NCI-H2196 (cell line): Measurements from ENCODE around the gene FFAR1.

Experiments used
- DNase-seq: peaks from one replicate; lab custom pipeline; 2025; ENCODE audit not compliant: unreplicated experiment; lab: John Stamatoyannopoulos, UW

The FFAR1 gene, protein sequence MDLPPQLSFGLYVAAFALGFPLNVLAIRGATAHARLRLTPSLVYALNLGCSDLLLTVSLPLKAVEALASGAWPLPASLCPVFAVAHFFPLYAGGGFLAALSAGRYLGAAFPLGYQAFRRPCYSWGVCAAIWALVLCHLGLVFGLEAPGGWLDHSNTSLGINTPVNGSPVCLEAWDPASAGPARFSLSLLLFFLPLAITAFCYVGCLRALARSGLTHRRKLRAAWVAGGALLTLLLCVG (N-terminal part only)

GRCh38 chr19:35347171-35347929 is at the start of gene FFAR1:
Gene FFAR1 (plus strand): TSS chr19:35347902. CDS start chr19:35351552, 3,650 bp downstream.
- DNase-seq = no peak

DNA sequence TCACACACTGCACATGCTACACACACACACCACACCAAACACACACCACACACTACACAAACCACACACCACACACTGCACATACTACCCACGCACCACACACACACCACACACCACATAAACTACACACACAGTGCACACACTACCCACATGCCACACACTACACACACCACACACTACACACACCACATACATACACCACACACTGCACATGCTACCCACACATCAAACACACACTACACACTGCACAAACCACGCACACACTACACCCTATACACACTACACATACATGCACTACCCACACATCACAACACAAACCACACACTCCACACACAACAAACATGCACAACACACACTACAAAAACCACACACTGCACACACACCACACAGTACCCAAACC is 49.8 kb upstream of the FFAR1 start:
- no peak for DNase-seq

DNA sequence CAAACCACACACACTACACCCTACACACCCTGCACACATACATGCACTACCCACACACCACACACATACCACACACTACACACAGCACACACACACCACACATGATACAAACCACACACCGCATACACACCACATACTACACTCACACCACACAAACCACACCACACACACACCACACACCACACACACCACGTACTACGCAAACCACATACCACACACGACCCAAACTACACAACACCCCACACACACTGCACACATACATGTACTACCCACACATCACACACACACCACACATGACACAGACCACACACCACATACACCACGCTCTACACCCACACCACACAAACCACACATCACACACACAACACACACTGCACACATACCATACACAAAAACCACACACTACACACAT is 49.1 kb upstream of the FFAR1 start:
- no peak for DNase-seq

GRCh38 chr19:35299523-35300338 is 48.0 kb upstream of the FFAR1 start:
- DNase-seq = peak; percentile 59

DNA sequence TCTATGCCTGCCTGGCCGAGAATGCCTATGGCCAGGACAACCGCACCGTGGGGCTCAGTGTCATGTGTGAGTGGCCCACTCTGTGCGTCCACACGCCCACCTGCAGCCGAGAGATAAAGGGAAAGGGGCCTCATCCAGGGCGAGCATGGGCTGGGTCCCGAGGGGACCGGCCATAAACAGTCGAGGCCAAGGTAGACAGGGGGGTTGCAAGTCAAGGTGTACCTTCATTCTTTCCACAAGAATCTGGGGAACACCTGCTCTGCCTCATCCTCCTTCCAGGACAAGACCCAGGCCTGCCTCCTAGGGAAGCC is 47.4 kb upstream of the FFAR1 start:
- DNase-seq = no peak

DNA sequence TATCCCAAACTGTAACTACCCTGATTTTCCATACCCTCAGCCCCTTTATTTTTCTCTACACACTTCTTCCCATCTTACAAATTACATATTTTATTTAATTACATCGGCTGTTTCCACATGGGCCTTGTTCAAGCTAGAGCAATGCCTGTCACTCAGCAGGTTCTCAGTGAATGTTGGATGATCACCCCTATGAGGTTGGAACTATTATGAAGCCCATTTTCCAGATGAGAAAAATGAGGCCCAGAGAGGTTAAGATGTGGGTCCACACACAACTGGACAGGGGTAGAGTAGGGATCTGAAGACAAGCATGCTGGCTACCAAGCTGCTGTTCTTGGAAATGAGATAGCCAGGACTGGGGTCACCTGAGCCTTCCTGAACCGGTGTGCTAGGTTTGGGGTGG is 45.7 kb upstream of the FFAR1 start:
- no peak for DNase-seq

DNA sequence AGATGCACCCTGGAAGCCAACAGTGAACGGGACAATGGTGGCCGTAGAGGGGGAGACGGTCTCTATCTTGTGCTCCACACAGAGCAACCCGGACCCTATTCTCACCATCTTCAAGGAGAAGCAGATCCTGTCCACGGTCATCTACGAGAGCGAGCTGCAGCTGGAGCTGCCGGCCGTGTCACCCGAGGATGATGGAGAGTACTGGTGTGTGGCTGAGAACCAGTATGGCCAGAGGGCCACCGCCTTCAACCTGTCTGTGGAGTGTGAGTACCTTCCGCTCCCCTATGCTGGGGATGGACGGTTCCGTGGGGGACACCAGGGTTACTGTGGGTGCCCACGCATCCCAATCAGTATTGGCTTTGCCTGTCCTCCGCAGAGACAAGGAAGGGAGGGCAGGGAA is 45.3 kb upstream of the FFAR1 start:
- no peak for DNase-seq

DNA sequence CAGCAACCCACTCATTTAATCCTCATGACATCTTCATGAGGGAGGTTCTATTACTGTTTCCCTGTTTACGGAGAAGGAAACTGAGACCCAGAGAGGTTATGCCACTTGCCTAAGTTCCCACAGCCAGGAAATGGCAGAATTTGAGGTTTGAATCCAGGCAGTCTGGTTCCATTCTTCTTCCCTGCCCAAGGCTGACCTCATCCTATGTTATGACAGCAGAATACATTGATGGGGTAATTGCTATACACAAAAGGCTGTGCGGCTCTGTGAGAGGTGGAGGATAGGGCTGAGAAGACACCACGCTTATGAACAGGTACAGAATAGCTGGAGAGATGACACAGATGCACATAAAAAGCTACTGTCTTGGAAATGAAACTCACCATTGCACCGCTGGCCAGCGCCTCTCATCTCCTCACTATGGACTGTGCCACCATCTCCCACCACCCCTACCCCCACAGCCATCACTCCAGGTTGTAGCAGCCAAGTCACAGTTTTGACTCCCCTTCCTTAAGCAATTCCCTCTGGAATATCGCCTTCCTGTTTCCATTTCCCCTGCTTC is 44.3 kb upstream of the FFAR1 start:
- no peak for DNase-seq

- DNase-seq = no peak
Observed at GRCh38 chr19:35304036-35304435, 43.7 kb upstream of the FFAR1 start.

- DNase-seq = no peak
Observed at GRCh38 chr19:35305181-35305580, 42.5 kb upstream of the FFAR1 start.

GRCh38 chr19:35306473-35307246 is 41.0 kb upstream of the FFAR1 start:
- no peak for DNase-seq

DNA sequence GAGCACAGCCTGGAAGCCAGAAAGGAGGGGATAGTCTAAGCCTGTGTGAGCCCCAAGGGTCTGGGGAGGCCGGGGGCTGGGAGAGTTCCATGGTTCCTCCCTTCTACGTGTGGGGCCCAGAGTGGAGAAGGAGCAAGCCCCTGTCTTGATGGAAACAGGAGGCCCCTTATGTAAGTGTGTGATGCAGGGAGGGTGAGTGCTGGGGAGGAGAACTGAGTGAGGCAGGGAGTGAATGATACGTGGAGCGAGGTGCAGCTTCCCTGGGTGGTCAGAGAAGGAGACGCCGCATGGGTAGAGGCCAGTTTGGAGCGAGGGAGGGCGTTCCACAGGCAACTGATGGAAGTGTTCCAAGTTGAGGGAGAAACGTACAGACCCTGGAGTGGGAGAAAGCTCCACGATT is 39.8 kb upstream of the FFAR1 start:
- no peak for DNase-seq

GRCh38 chr19:35308910-35309309 is 38.8 kb upstream of the FFAR1 start:
- no peak for DNase-seq

DNA sequence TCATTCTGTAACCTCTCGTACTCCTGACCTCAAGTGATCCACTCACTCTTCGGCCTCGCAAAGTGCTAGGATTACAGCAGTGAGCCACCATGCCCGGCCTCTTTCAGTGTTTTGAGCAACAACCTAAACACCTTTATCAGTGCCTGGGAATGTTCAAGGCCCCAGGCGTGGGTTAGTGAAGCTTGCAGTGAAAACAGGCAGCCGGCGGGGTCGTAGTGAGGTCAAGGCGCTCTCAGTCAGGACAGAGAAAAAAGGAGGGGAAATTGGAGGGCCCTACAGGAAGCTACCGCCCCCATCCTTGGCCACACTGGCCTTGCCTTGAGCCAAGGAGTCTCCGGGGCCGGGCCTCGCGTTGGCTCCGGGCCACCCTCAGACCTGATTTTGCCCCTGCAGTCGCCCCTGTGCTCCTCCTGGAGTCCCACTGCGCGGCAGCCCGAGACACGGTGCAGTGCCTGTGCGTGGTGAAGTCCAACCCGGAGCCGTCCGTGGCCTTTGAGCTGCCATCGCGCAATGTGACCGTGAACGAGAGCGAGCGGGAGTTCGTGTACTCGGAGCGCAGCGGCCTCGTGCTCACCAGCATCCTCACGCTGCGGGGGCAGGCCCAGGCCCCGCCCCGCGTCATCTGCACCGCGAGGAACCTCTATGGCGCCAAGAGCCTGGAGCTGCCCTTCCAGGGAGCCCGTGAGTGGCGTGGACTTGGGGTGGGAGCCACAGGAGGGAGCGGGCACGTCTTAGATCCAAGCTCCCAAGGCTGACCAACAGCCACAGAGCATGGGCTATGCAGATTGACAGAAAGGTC is 38.0 kb upstream of the FFAR1 start:
- DNase-seq = no peak

- DNase-seq = no peak
Observed at GRCh38 chr19:35310331-35310730, 37.4 kb upstream of the FFAR1 start.

- no peak for DNase-seq
Observed at GRCh38 chr19:35310811-35311465, 36.8 kb upstream of the FFAR1 start.

DNA sequence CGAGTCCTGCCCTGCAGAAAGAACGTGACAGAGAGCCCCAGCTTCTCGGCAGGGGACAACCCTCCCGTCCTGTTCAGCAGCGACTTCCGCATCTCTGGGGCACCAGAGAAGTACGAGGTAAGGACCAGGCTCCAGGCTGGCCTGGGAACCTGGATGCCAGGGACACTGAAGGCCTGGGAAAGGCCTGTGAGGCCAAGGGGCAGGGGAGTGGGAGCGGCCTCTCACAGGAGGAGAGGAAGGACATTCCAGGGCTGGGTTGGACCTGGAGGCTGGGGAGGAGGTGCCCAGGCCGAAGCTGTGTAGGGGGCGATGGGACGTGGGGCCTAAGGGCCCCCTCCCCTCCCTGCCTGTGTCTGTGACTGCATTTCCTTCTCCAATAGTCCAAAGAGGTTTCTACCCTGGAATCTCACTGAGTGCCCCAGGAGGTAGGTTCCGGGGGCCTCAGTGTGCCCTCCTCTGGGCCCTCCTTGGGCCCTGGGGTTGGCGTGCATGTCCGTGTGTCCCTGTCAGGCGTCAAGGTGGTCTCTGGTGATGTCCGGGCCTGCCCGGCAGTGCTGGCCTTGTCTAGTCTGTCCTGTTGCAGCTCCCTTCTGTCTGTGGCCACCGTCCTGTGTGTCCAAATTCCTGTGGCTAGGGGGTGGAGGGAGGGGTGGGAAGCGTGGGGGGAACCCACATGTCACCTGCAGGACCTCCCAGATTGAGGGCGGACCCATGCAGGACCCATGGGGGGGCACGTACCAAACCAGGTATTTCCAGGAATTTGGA is 35.6 kb upstream of the FFAR1 start:
- no peak for DNase-seq

DNA sequence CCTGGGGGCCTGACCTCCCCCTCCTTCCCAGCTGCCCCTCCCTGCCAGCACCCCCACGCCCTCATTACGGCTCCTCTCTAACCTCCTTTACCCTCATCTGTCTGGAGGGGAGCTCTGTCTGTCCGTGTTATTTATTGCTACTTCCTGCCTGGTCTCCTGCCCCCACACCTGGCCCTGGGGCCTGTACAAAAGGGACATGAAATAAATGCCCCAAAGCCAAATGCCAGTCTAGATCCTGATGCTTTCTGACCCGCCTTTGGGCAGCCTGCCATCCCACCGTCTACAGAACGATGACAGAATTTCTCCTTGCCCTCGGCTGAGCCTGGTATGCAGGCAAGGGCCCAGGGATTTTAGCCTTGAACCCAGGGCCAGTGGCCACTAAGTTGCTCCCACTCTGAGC is 34.1 kb upstream of the FFAR1 start:
- no peak for DNase-seq

GRCh38 chr19:35314031-35314430 is 33.7 kb upstream of the FFAR1 start:
- DNase-seq = no peak
